OCI-LY7 (cell line): ENCODE measurements around the gene APBB2.

Experiments used
- CTCF ChIP-seq: fragments of 200-600 bp; sonication (generic); conservative IDR thresholded peaks from 2 replicates; pipeline ENCODE4 v1.5.1; 2014; ENCODE audit warnings: mild to moderate bottlenecking, antibody characterized with exemption, low read length, moderate library complexity, mixed read lengths
- EZH2phosphoT487 ChIP-seq: fragments of 200-600 bp; sonication (generic); IDR thresholded peaks from 2 replicates; pipeline ENCODE4 v1.6.1; 2018; ENCODE audit warnings: low read depth, borderline replicate concordance, mild to moderate bottlenecking, mixed run types, antibody characterized with exemption, low read length, moderate library complexity, mixed read lengths

GRCh38 chr4:41132055-41132683, 82.2 kb downstream of the APBB2 start:
- no peak for TF ChIP-seq CTCF
- no peak for TF ChIP-seq EZH2phosphoT487
